CD14-positive monocyte (primary cell): Measurements from ENCODE around the gene COL4A1. TPM values are rescaled to one million over a fixed set of nuclear protein-coding genes. Genes with fewer than 3 reads are reported as not detected.

Experiments
- DNase-seq, 3 donors: peaks; one replicate each; pipeline ENCODE4 v3.0.0-alpha.2; 2011 to 2022
- H2AFZ ChIP-seq: 2 replicates; pipeline ENCODE4 v1.6.0; 2012; ENCODE audit warnings: mild to moderate bottlenecking, low read depth, low read length, inconsistent platforms; ENCODE audit not compliant: insufficient read depth, poor library complexity, severe bottlenecking
- H3K27ac ChIP-seq, 2 donors: 1 replicate in 1 of 2; 2 replicates in 1 of 2; pipeline ENCODE4 v1.5.1; 2012 to 2013; ENCODE audit warnings: low read length in 2 of 2, control low read depth in 1 of 2, inconsistent platforms in 1 of 2, low read depth in 1 of 2, mild to moderate bottlenecking in 1 of 2
- H3K27me3 ChIP-seq, 2 donors: one replicate each; pipeline versions ENCODE4 v1.6.0 to v1.6.1; 2011 to 2013; ENCODE audit warnings: low read length in 2 of 2; ENCODE audit not compliant: control insufficient read depth in 2 of 2, insufficient read depth in 2 of 2
- H3K36me3 ChIP-seq, 2 donors: replicated peaks in 1 of 2; 1 replicate in 1 of 2; 2 replicates in 1 of 2; pipeline versions ENCODE4 v1.5.1 to v1.6.1; 2012 to 2013; ENCODE audit warnings: low read length in 2 of 2, control low read depth in 1 of 2, inconsistent platforms in 1 of 2, mild to moderate bottlenecking in 1 of 2; ENCODE audit not compliant: insufficient read depth in 2 of 2, control insufficient read depth in 1 of 2
- H3K4me1 ChIP-seq, 2 donors: 1 replicate in 1 of 2; 2 replicates in 1 of 2; pipeline versions ENCODE4 v1.5.1 to v1.6.1; 2012 to 2013; ENCODE audit warnings: low read length in 2 of 2, control low read depth in 1 of 2, inconsistent platforms in 1 of 2, mild to moderate bottlenecking in 1 of 2, moderate library complexity in 1 of 2; ENCODE audit not compliant: insufficient read depth in 2 of 2, control insufficient read depth in 1 of 2
- H3K4me2 ChIP-seq: replicated peaks from 2 replicates; pipeline ENCODE3; 2012; ENCODE audit warnings: low read length, moderate library complexity, mild to moderate bottlenecking; ENCODE audit not compliant: poor library complexity, severe bottlenecking; ENCODE audit errors: extremely low read depth
- H3K4me3 ChIP-seq, 3 experiments: fragments of 200-600 bp in 1 of 3; sonication (generic) in 1 of 3; replicated peaks in 1 of 3; 1 replicate in 2 of 3; 2 replicates in 1 of 3; pipeline ENCODE4 v1.5.1; 2011 to 2013; ENCODE audit warnings: low read length in 3 of 3, mild to moderate bottlenecking in 3 of 3, control low read depth in 2 of 3, low read depth in 2 of 3, inconsistent platforms in 1 of 3, moderate library complexity in 1 of 3
- H3K79me2 ChIP-seq: 2 replicates; pipeline ENCODE4 v1.6.0; 2012; ENCODE audit warnings: mild to moderate bottlenecking, control low read depth, inconsistent platforms, low read length, moderate library complexity; ENCODE audit not compliant: insufficient read depth
- H3K9ac ChIP-seq: 2 replicates; pipeline ENCODE4 v1.6.0; 2017; ENCODE audit warnings: low read length, mild to moderate bottlenecking; ENCODE audit not compliant: insufficient read depth, poor library complexity, severe bottlenecking
- H3K9me3 ChIP-seq, 2 donors: replicated peaks in 1 of 2; 1 replicate in 1 of 2; 2 replicates in 1 of 2; pipeline versions ENCODE4 v1.5.1 to v1.6.1; 2012 to 2013; ENCODE audit warnings: low read length in 2 of 2, control low read depth in 1 of 2; ENCODE audit not compliant: control insufficient read depth in 1 of 2, insufficient read depth in 1 of 2
- H4K20me1 ChIP-seq: 2 replicates; pipeline ENCODE4 v1.6.0; 2012; ENCODE audit warnings: mild to moderate bottlenecking, low read length, control low read depth, moderate library complexity; ENCODE audit not compliant: insufficient read depth
- H3K27ac Mint-ChIP-seq, 7 donors: one replicate each; pipeline ENCODE4 v1.8.0; 2020; ENCODE audit warnings: mild to moderate bottlenecking in 7 of 7, mixed read lengths in 7 of 7, moderate library complexity in 6 of 7, inconsistent platforms in 2 of 7
- H3K27me3 Mint-ChIP-seq, 3 donors: one replicate each; pipeline ENCODE4 v1.8.0; 2021 to 2022; ENCODE audit warnings: low read depth in 3 of 3, mild to moderate bottlenecking in 3 of 3, mixed read lengths in 3 of 3, moderate library complexity in 3 of 3, inconsistent platforms in 1 of 3
- H3K36me3 Mint-ChIP-seq, 2 donors: one replicate each; pipeline ENCODE4 v1.8.0; 2020; ENCODE audit warnings: mixed read lengths in 2 of 2, inconsistent platforms in 1 of 2, mild to moderate bottlenecking in 1 of 2
- H3K4me1 Mint-ChIP-seq: one replicate; pipeline ENCODE4 v1.8.0; 2020; ENCODE audit warnings: mild to moderate bottlenecking, mixed read lengths
- H3K4me3 Mint-ChIP-seq, 2 donors: one replicate each; pipeline ENCODE4 v1.8.0; 2020; ENCODE audit warnings: mild to moderate bottlenecking in 2 of 2, mixed read lengths in 2 of 2, moderate library complexity in 1 of 2
- H3K9me3 Mint-ChIP-seq, 7 donors: one replicate each; pipeline ENCODE4 v1.8.0; 2020 to 2022; ENCODE audit warnings: mixed read lengths in 7 of 7, mild to moderate bottlenecking in 6 of 7, moderate library complexity in 6 of 7, inconsistent platforms in 2 of 7
- CTCF ChIP-seq: fragments of 200-600 bp; IDR thresholded peaks from one replicate; pipeline ENCODE4 v1.8.0; 2022; ENCODE audit warnings: antibody characterized with exemption, mild to moderate bottlenecking
- WGBS: methylation state at CpG from one replicate; pipeline ENCODE4 v1.1.5; 2013; ENCODE audit warnings: missing lambda C conversion rate; ENCODE audit not compliant: insufficient coverage; 5-methylcytosine and 5-hydroxymethylcytosine counted together
- intact Hi-C, 2 donors: fragments of 100-400 bp; cut with micrococcal nuclease; formaldehyde crosslinking; loops; one replicate each; pipeline versions ENCODE4 v1.15.0 to v1.15.1; 2023
- polyA plus RNA-seq, 3 donors: library from polyadenylated mRNA; depleted of rRNA in 1 of 3; unstranded in 2 of 3; stranded (reverse) in 1 of 3; fragments of 300-500 nt in 2 of 3; fragments of >200 nt in 1 of 3; fragmentation: Illumina TruSeq in 2 of 3; gene quantifications; 1 replicate in 2 of 3; 2 replicates in 1 of 3; pipeline ENCODE4 v1.2.3, GENCODE V29; 2012 to 2021

The COL4A1 gene
- polyA plus RNA-seq, 3 donors, result 0.16 to 0.25 TPM; not detected in 1

DNA sequence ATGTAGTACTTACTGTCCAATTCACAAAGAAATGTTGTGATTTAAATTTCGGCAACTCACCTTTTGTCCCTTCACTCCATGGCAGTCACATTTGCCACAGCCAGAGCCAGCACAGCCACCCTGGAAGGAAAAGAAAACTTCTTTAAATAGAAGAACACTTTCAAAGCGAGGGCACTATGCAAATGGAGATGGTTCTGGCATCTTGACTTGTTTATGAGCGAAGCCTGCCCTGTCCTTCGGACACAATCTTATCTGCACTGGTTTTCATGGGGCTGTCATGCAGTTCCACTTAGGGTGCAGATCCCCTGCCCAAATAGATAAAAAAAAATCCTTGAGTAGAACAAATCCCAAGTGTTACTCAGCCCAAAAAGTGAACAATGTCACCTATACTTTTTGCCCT, 64.3 kb downstream of the COL4A1 start:
- no peaks in the 10 kb centered on the region for H3K36me3 ChIP-seq
- no peaks in the 10 kb centered on the region for H3K4me1 Mint-ChIP-seq
- intact Hi-C loops, result no loop called here
- no peak for TF ChIP-seq CTCF
- H3K27me3 Mint-ChIP-seq, result peaks cover 10 to 13% (median 12%) of the 10 kb centered on the region in 3 donors
- no peaks in the 10 kb centered on the region for H3K79me2 ChIP-seq
- no peak overlapping the region for H3K9ac ChIP-seq
- 81% methylated on average over 2 of the region's 4 CpGs for WGBS
- H3K4me3 ChIP-seq, result no peak overlapping the region
- H3K4me1 ChIP-seq, result no peaks in the 10 kb centered on the region
- no peak overlapping the region for H2AFZ ChIP-seq
- H3K36me3 Mint-ChIP-seq, result no peaks in the 10 kb centered on the region
- H3K9me3 ChIP-seq, result no peaks in the 10 kb centered on the region
- H3K27me3 ChIP-seq, result peaks cover 0 to 2% of the 10 kb centered on the region in 2 donors
- no peaks in the 10 kb centered on the region for H4K20me1 ChIP-seq
- H3K27ac ChIP-seq, result no peak overlapping the region
- H3K4me2 ChIP-seq, result no peak overlapping the region
- H3K9me3 Mint-ChIP-seq, result no peaks in the 10 kb centered on the region
- H3K27ac Mint-ChIP-seq, result no peak overlapping the region
- DNase-seq, result no peak
- no peak overlapping the region for H3K4me3 Mint-ChIP-seq

DNA sequence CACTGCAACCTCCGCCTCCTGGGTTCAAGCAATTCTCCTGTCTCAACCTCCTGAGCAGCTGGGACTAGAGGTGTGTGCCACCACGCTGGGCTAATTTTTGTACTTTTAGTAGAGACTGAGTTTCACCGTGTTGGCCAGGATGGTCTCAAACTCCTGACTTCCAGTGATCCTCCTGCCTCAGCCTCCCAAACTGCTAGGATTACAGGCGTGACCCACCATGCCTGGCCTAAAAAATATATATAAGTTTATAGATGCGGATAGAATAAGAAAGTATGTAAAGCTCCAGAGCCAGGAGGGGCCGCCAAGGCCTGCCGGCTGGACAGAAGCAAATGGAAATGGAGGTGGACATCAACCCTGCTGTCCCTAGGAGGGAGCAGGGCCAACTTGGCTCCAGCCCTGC, 66.0 kb downstream of the COL4A1 start:
- H3K79me2 ChIP-seq, result no peaks in the 10 kb centered on the region
- Mint-ChIP-seq H3K9me3 (no peaks in the 10 kb centered on the region), H3K27ac (no peak overlapping the region), H3K36me3 (no peaks in the 10 kb centered on the region), H3K4me1 (no peaks in the 10 kb centered on the region), H3K27me3 (peaks cover 16 to 19% (median 16%) of the 10 kb centered on the region in 3 donors), H3K4me3 (no peak overlapping the region)
- no peaks in the 10 kb centered on the region for H3K9me3 ChIP-seq
- peaks cover 0 to 2% of the 10 kb centered on the region in 2 donors for H3K27me3 ChIP-seq
- H3K4me3 ChIP-seq, result no peak overlapping the region
- no peak for DNase-seq
- no peak overlapping the region for H3K9ac ChIP-seq
- no peak overlapping the region for H3K4me2 ChIP-seq
- H3K27ac ChIP-seq, result no peak overlapping the region
- intact Hi-C loops, result no loop called here
- H2AFZ ChIP-seq, result no peak overlapping the region
- TF ChIP-seq CTCF, result no peak
- no peaks in the 10 kb centered on the region for H3K36me3 ChIP-seq
- 97% methylated on average over 3 of the region's 7 CpGs for WGBS
- no peaks in the 10 kb centered on the region for H3K4me1 ChIP-seq
- H4K20me1 ChIP-seq, result no peaks in the 10 kb centered on the region
